ENCODE data around the gene FHIT.

DNA sequence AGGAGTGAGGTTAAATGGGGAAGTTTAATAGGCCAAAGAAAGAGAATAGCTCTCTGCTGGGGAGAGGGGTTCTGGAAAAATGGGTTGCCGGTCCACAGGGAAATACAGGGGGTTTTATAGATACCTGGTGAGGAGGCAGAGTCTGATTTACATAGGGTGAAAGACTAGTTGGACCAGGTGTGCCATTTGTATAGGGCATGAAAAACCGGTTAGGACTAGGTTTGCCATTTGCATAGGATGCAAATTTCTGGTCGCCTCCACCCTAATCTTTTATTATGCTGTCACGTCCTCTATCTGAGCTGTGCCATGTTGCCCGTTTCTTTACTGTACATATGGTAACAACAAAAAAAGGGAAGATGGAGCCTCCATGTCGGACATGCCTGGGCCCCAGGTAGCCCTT is 960.1 kb downstream of the FHIT start:
- TF ChIP-seq, protein P1, sequence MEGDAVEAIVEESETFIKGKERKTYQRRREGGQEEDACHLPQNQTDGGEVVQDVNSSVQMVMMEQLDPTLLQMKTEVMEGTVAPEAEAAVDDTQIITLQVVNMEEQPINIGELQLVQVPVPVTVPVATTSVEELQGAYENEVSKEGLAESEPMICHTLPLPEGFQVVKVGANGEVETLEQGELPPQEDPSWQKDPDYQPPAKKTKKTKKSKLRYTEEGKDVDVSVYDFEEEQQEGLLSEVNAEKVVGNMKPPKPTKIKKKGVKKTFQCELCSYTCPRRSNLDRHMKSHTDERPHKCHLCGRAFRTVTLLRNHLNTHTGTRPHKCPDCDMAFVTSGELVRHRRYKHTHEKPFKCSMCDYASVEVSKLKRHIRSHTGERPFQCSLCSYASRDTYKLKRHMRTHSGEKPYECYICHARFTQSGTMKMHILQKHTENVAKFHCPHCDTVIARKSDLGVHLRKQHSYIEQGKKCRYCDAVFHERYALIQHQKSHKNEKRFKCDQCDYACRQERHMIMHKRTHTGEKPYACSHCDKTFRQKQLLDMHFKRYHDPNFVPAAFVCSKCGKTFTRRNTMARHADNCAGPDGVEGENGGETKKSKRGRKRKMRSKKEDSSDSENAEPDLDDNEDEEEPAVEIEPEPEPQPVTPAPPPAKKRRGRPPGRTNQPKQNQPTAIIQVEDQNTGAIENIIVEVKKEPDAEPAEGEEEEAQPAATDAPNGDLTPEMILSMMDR (IDR thresholded peaks at IDR 0.05) = no peak
- no peak for TF ChIP-seq EP300 (IDR thresholded peaks at IDR 0.05)
- TF ChIP-seq POLR2A (IDR thresholded peaks at IDR 0.05) = no peak
